K562 (cell line): ENCODE data around the gene SRRM4. TPM values are rescaled to one million over a fixed set of nuclear protein-coding genes. Genes with fewer than 3 reads are reported as not detected.
A peak's percentile ranks its signal among the peaks of the same experiment; 100 is the strongest.

ENCODE experiments used
- CSDE1 ChIP-seq, 2 experiments: fragments of 450-650 bp; IDR thresholded peaks; 2 replicates each; pipeline ENCODE4 v1.6.1; 2016; ENCODE audit warnings: mild to moderate bottlenecking in 1 of 2
- ELF1 ChIP-seq: fragments of 200-800 bp; sonication (Bioruptor generic); IDR thresholded peaks from 2 replicates; pipeline ENCODE4 v1.6.1; 2016; ENCODE audit warnings: missing genetic modification characterization, missing compliant biosample characterization
- HNRNPH1 ChIP-seq: fragments of 200-400 bp; formaldehyde crosslinking; optimal IDR thresholded peaks from 2 replicates; pipeline ENCODE3; 2017; ENCODE audit warnings: low read depth, mild to moderate bottlenecking, low read length, moderate library complexity
- KAT2B ChIP-seq: IDR thresholded peaks from one replicate; pipeline ENCODE4 v1.6.1; 2012; ENCODE audit warnings: low read depth, mild to moderate bottlenecking, control low read depth, inconsistent platforms, low read length, moderate library complexity
- RBM14 ChIP-seq: fragments of 200-400 bp; formaldehyde crosslinking; IDR thresholded peaks from 2 replicates; pipeline ENCODE4 v1.6.1; 2018; ENCODE audit warnings: low read depth, mild to moderate bottlenecking, low read length, moderate library complexity, borderline replicate concordance; ENCODE audit not compliant: insufficient read depth
- RBM34 ChIP-seq: fragments of 200-400 bp; formaldehyde crosslinking; IDR thresholded peaks from 2 replicates; pipeline ENCODE4 v1.6.1; 2018; ENCODE audit warnings: low read length, borderline replicate concordance; ENCODE audit not compliant: insufficient read depth
- RFX7 ChIP-seq: fragments of 250-450 bp; sonication (Bioruptor Pico); IDR thresholded peaks from 2 replicates; pipeline ENCODE4 v1.5.1; 2021; ENCODE audit warnings: mild to moderate bottlenecking
- ZNF143 ChIP-seq: sonication (generic); formaldehyde crosslinking; IDR thresholded peaks from 2 replicates; pipeline ENCODE4 v1.9.0; 2022; ENCODE audit warnings: mild to moderate bottlenecking, missing genetic modification reagents
- ZNF780A ChIP-seq: fragments of 250-450 bp; sonication (Bioruptor Pico); IDR thresholded peaks from 2 replicates; pipeline ENCODE4 v1.5.0; 2021; ENCODE audit warnings: mild to moderate bottlenecking
- polyA plus RNA-seq, 8 experiments: library from polyadenylated mRNA; depleted of rRNA in 4 of 8; stranded (reverse) in 5 of 8; unstranded in 3 of 8; fragments of >200 nt; fragmentation: Nextera tagmentation in 2 of 8; fragmentation: Illumina TruSeq in 1 of 8; extraction: Ambion mirVana in 2 of 8; extraction: Trizol in 1 of 8; gene quantifications; 2 replicates each; pipeline versions ENCODE4 v1.2.1 to v1.2.3, GENCODE V29; 2011 to 2014; ENCODE audit warnings: inconsistent platforms in 1 of 8, missing spikeins in 1 of 8
- total RNA-seq, 7 experiments: library from RNA; depleted of rRNA in 6 of 7; stranded (reverse); fragments of >200 nt in 6 of 7; fragmentation: Illumina TruSeq in 2 of 7; extraction: Trizol in 2 of 7; gene quantifications; 2 replicates each; pipeline versions ENCODE4 v1.2.1 to v1.2.3, GENCODE V29; 2011 to 2021; ENCODE audit warnings: low replicate concordance in 1 of 7
- TF ChIP-seq, protein P1 (sequence below): fragments of 450-650 bp; IDR thresholded peaks from 2 replicates; pipeline ENCODE4 v1.6.1; 2016
- TF ChIP-seq, protein P2 (sequence below): IDR thresholded peaks from 3 replicates; pipeline ENCODE4 v1.6.1; 2011; ENCODE audit warnings: borderline replicate concordance, mild to moderate bottlenecking, moderate library complexity; ENCODE audit not compliant: insufficient read length; ENCODE audit errors: extremely low read depth
- TF ChIP-seq, protein P3 (sequence below): sonication (generic); formaldehyde crosslinking; IDR thresholded peaks from 2 replicates; pipeline ENCODE4 v1.8.1; 2023; ENCODE audit warnings: mild to moderate bottlenecking, missing genetic modification reagents
- TF ChIP-seq, protein P4 (sequence below): fragments of 450-650 bp; formaldehyde crosslinking; IDR thresholded peaks from 2 replicates; pipeline ENCODE4 v1.4.0; 2020; ENCODE audit warnings: mild to moderate bottlenecking, moderate library complexity
- TF ChIP-seq, protein P5 (sequence below): sonication (generic); formaldehyde crosslinking; IDR thresholded peaks from 2 replicates; pipeline ENCODE4 v1.8.0; 2022; ENCODE audit warnings: mild to moderate bottlenecking, missing genetic modification reagents

Gene SRRM4
- total and polyA plus RNA-seq, 9 of the 15 experiments (the other 6 are each of a cell fraction or from before 2014, with no cell fraction given) = not detected

DNA sequence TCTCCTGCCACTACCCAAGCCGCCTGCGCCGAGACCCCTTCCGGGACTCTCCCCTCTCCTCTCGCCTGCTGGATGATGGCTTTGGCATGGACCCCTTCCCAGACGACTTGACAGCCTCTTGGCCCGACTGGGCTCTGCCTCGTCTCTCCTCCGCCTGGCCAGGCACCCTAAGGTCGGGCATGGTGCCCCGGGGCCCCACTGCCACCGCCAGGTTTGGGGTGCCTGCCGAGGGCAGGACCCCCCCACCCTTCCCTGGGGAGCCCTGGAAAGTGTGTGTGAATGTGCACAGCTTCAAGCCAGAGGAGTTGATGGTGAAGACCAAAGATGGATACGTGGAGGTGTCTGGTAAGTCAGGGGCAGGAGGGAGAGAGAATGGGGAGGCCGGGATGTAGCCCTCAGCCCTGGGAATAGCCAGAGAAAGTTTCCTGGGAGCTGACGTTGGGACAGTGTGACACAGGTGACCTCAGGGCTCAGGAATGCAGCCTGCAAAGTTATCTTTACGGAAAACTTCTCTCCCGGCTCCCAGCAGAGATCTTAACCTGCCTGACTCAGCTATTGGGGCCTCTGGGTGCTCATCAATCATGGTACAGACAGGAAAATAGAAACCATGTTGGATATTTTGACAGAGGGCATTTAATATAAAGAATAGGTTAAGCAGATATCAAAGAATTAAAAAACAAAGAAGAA is 198.1 kb downstream of the SRRM4 start (continued):
- TF ChIP-seq RBM34 = no peak
- no peak for TF ChIP-seq RBM14
- TF ChIP-seq, protein P1, sequence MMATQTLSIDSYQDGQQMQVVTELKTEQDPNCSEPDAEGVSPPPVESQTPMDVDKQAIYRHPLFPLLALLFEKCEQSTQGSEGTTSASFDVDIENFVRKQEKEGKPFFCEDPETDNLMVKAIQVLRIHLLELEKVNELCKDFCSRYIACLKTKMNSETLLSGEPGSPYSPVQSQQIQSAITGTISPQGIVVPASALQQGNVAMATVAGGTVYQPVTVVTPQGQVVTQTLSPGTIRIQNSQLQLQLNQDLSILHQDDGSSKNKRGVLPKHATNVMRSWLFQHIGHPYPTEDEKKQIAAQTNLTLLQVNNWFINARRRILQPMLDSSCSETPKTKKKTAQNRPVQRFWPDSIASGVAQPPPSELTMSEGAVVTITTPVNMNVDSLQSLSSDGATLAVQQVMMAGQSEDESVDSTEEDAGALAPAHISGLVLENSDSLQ = peak; percentile 40; the same call in 1 of the 2 replicates
- no peak for TF ChIP-seq HNRNPH1
- no peak for TF ChIP-seq ZNF780A (CRISPR knock-in tag)
- TF ChIP-seq, protein P2, sequence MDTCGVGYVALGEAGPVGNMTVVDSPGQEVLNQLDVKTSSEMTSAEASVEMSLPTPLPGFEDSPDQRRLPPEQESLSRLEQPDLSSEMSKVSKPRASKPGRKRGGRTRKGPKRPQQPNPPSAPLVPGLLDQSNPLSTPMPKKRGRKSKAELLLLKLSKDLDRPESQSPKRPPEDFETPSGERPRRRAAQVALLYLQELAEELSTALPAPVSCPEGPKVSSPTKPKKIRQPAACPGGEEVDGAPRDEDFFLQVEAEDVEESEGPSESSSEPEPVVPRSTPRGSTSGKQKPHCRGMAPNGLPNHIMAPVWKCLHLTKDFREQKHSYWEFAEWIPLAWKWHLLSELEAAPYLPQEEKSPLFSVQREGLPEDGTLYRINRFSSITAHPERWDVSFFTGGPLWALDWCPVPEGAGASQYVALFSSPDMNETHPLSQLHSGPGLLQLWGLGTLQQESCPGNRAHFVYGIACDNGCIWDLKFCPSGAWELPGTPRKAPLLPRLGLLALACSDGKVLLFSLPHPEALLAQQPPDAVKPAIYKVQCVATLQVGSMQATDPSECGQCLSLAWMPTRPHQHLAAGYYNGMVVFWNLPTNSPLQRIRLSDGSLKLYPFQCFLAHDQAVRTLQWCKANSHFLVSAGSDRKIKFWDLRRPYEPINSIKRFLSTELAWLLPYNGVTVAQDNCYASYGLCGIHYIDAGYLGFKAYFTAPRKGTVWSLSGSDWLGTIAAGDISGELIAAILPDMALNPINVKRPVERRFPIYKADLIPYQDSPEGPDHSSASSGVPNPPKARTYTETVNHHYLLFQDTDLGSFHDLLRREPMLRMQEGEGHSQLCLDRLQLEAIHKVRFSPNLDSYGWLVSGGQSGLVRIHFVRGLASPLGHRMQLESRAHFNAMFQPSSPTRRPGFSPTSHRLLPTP = no peak
- TF ChIP-seq KAT2B = no peak
- TF ChIP-seq ELF1 (tag) = no peak
- no peak for TF ChIP-seq RFX7 (CRISPR knock-in tag)
- TF ChIP-seq CSDE1 (IDR thresholded peaks at IDR 0.05) = no peak
- TF ChIP-seq, protein P3, sequence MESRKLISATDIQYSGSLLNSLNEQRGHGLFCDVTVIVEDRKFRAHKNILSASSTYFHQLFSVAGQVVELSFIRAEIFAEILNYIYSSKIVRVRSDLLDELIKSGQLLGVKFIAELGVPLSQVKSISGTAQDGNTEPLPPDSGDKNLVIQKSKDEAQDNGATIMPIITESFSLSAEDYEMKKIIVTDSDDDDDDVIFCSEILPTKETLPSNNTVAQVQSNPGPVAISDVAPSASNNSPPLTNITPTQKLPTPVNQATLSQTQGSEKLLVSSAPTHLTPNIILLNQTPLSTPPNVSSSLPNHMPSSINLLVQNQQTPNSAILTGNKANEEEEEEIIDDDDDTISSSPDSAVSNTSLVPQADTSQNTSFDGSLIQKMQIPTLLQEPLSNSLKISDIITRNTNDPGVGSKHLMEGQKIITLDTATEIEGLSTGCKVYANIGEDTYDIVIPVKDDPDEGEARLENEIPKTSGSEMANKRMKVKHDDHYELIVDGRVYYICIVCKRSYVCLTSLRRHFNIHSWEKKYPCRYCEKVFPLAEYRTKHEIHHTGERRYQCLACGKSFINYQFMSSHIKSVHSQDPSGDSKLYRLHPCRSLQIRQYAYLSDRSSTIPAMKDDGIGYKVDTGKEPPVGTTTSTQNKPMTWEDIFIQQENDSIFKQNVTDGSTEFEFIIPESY (CRISPR knock-in tag) = no peak
- TF ChIP-seq, protein P4, sequence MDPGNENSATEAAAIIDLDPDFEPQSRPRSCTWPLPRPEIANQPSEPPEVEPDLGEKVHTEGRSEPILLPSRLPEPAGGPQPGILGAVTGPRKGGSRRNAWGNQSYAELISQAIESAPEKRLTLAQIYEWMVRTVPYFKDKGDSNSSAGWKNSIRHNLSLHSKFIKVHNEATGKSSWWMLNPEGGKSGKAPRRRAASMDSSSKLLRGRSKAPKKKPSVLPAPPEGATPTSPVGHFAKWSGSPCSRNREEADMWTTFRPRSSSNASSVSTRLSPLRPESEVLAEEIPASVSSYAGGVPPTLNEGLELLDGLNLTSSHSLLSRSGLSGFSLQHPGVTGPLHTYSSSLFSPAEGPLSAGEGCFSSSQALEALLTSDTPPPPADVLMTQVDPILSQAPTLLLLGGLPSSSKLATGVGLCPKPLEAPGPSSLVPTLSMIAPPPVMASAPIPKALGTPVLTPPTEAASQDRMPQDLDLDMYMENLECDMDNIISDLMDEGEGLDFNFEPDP (CRISPR knock-in tag) = no peak
- TF ChIP-seq ZNF143 = no peak
- TF ChIP-seq, protein P5, sequence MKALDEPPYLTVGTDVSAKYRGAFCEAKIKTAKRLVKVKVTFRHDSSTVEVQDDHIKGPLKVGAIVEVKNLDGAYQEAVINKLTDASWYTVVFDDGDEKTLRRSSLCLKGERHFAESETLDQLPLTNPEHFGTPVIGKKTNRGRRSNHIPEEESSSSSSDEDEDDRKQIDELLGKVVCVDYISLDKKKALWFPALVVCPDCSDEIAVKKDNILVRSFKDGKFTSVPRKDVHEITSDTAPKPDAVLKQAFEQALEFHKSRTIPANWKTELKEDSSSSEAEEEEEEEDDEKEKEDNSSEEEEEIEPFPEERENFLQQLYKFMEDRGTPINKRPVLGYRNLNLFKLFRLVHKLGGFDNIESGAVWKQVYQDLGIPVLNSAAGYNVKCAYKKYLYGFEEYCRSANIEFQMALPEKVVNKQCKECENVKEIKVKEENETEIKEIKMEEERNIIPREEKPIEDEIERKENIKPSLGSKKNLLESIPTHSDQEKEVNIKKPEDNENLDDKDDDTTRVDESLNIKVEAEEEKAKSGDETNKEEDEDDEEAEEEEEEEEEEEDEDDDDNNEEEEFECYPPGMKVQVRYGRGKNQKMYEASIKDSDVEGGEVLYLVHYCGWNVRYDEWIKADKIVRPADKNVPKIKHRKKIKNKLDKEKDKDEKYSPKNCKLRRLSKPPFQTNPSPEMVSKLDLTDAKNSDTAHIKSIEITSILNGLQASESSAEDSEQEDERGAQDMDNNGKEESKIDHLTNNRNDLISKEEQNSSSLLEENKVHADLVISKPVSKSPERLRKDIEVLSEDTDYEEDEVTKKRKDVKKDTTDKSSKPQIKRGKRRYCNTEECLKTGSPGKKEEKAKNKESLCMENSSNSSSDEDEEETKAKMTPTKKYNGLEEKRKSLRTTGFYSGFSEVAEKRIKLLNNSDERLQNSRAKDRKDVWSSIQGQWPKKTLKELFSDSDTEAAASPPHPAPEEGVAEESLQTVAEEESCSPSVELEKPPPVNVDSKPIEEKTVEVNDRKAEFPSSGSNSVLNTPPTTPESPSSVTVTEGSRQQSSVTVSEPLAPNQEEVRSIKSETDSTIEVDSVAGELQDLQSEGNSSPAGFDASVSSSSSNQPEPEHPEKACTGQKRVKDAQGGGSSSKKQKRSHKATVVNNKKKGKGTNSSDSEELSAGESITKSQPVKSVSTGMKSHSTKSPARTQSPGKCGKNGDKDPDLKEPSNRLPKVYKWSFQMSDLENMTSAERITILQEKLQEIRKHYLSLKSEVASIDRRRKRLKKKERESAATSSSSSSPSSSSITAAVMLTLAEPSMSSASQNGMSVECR = no peak
